ENCODE data around the gene ANKRD53.
"Not testable (repeated sequence)": the region's sequence is repeated elsewhere in the genome, so short reads cannot be mapped to it uniquely, and the experiment has no call there.

ANKRD53 gene

GRCh38 chr2:71021394-71021793 lies 43.0 kb downstream of the ANKRD53 start:
- not testable (repeated sequence) for DNase-seq

DNA sequence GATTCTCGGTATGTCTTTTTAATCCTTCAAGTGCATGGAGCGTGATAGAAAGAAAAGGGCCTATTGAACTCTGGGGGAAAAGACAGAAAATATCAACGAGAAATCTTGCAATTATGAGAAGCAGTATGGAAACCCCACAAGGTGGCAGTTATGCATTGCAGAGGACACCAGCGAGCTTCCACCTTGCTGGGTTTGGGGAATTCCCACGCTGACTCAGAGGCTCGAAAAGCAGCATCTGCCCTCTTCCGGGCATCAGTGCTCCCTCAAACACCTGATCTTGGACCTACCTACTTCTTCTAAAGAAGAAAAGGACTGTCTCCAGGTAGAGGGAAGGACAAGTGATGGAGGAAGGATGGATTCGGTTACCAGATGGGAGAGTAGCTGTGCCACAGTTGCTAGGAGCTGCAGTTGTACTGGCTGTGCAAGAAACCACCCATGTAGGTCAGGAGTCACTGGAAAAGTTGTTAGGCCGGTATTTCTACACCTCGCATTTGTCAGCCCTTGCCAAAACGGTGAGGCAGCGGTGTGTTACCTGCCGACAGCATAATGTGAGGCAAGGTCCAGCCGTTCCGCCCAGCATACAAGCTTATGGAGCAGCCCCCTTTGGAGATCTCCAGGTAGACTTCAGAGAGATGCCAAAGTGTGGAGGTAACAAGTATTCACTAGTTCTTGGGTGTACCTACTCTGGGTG lies 45.3 kb downstream of the ANKRD53 start:
- not testable (repeated sequence) for DNase-seq
